DND-41 (cell line): ENCODE results near the gene CYP2A13.
"Not testable (repeated sequence)": the region's sequence is repeated elsewhere in the genome, so short reads cannot be mapped to it uniquely, and the experiment has no call there.

Source experiments
- ATAC-seq: fragments of 200-7000 bp; cut with Tn5 transposase; 3 replicates; pipeline ENCODE4 v1.9.1; 2021; ENCODE audit warnings: low read depth; ENCODE audit not compliant: insufficient read depth
- DNase-seq: peaks from one replicate; pipeline ENCODE4 v3.0.0-alpha.2; 2020
- H2AFZ ChIP-seq: 2 replicates; pipeline ENCODE4 v1.6.0; 2012; ENCODE audit warnings: low read depth, low read length
- H3K27ac ChIP-seq: 2 replicates; pipeline ENCODE4 v1.5.1; 2012; ENCODE audit warnings: low read length, inconsistent platforms
- H3K27me3 ChIP-seq: fragments of 200-600 bp; sonication (generic); 2 replicates; pipeline ENCODE4 v1.6.0; 2012; ENCODE audit warnings: low read length, mild to moderate bottlenecking, inconsistent platforms; ENCODE audit not compliant: insufficient read depth, poor library complexity
- H3K36me3 ChIP-seq: 2 replicates; pipeline ENCODE4 v1.5.1; 2012; ENCODE audit warnings: low read length, inconsistent platforms; ENCODE audit not compliant: insufficient read depth
- H3K4me1 ChIP-seq: 2 replicates; pipeline ENCODE4 v1.5.1; 2012; ENCODE audit warnings: mild to moderate bottlenecking, low read length; ENCODE audit not compliant: insufficient read depth
- H3K4me2 ChIP-seq: 2 replicates; pipeline ENCODE4 v1.6.0; 2012; ENCODE audit warnings: mild to moderate bottlenecking, moderate library complexity, low read length, inconsistent platforms; ENCODE audit not compliant: insufficient read depth
- H3K4me3 ChIP-seq, 2 experiments: fragments of 200-600 bp in 1 of 2; shearing (Covaris generic) in 1 of 2; 2 replicates each; pipeline ENCODE4 v1.5.1; 2012 to 2016; ENCODE audit warnings: inconsistent platforms in 2 of 2, low read length in 2 of 2, mild to moderate bottlenecking in 2 of 2, low read depth in 1 of 2, moderate library complexity in 1 of 2
- H3K79me2 ChIP-seq: 2 replicates; pipeline ENCODE4 v1.6.0; 2012; ENCODE audit warnings: low read length, inconsistent platforms; ENCODE audit not compliant: insufficient read depth
- H3K9ac ChIP-seq: 2 replicates; pipeline ENCODE4 v1.6.0; 2012; ENCODE audit warnings: low read depth, mild to moderate bottlenecking, inconsistent platforms, low read length, moderate library complexity
- H3K9me3 ChIP-seq: 2 replicates; pipeline ENCODE4 v1.5.1; 2012; ENCODE audit warnings: low read length, moderate library complexity, mild to moderate bottlenecking, inconsistent platforms; ENCODE audit not compliant: insufficient read depth, severe bottlenecking
- H4K20me1 ChIP-seq: 2 replicates; pipeline ENCODE4 v1.6.0; 2012; ENCODE audit warnings: low read length; ENCODE audit not compliant: insufficient read depth
- CTCF ChIP-seq: IDR thresholded peaks from 2 replicates; pipeline ENCODE4 v1.5.1; 2012; ENCODE audit warnings: borderline replicate concordance, low read length, moderate library complexity, mild to moderate bottlenecking; ENCODE audit not compliant: poor library complexity, severe bottlenecking; ENCODE audit errors: extremely low read depth
- EZH2 ChIP-seq: IDR thresholded peaks from 3 replicates; pipeline ENCODE4 v1.6.1; 2012; ENCODE audit warnings: borderline replicate concordance, low read depth, mild to moderate bottlenecking, moderate library complexity, low read length, inconsistent platforms; ENCODE audit not compliant: severe bottlenecking

CYP2A13 gene

GRCh38 chr19:41116261-41116660, 28.0 kb downstream of the CYP2A13 start:
- no peaks in the 10 kb centered on the region for H4K20me1 ChIP-seq
- no peak overlapping the region for H3K4me2 ChIP-seq
- TF ChIP-seq CTCF = no peak
- no peak for TF ChIP-seq EZH2
- no peaks in the 10 kb centered on the region for H3K79me2 ChIP-seq
- H3K9me3 ChIP-seq = no peaks in the 10 kb centered on the region
- no peaks in the 10 kb centered on the region for H3K4me1 ChIP-seq
- H2AFZ ChIP-seq = no peak overlapping the region
- H3K9ac ChIP-seq = no peak overlapping the region
- no peaks in the 10 kb centered on the region for H3K27me3 ChIP-seq
- H3K4me3 ChIP-seq = no peak overlapping the region
- no peak for ATAC-seq
- DNase-seq = no peak
- H3K27ac ChIP-seq = no peak overlapping the region
- H3K36me3 ChIP-seq = no peaks in the 10 kb centered on the region

GRCh38 chr19:41120929-41121911, 33.0 kb downstream of the CYP2A13 start:
- H3K9ac ChIP-seq, H2AFZ ChIP-seq, H3K4me1 ChIP-seq, DNase-seq, H3K4me2 ChIP-seq, H3K36me3 ChIP-seq, H4K20me1 ChIP-seq, H3K4me3 ChIP-seq, H3K9me3 ChIP-seq, H3K27ac ChIP-seq, ATAC-seq, H3K79me2 ChIP-seq, H3K27me3 ChIP-seq: not testable (repeated sequence)

GRCh38 chr19:41122846-41123245, 34.6 kb downstream of the CYP2A13 start:
- not testable (repeated sequence) for H3K36me3 ChIP-seq, ATAC-seq

GRCh38 chr19:41123716-41124294, 35.6 kb downstream of the CYP2A13 start:
- Histone ChIP-seq H3K9ac (no peak overlapping the region), H3K79me2 (no peaks in the 10 kb centered on the region), H3K27ac (no peak overlapping the region), H3K36me3 (no peaks in the 10 kb centered on the region), H3K4me3 (no peak overlapping the region), H3K4me2 (no peak overlapping the region), H3K27me3 (no peaks in the 10 kb centered on the region), H3K4me1 (no peaks in the 10 kb centered on the region), H4K20me1 (no peaks in the 10 kb centered on the region), H2AFZ (no peak overlapping the region), H3K9me3 (no peaks in the 10 kb centered on the region)
- no peak for DNase-seq
- no peak for ATAC-seq
- TF ChIP-seq EZH2 = no peak
- TF ChIP-seq CTCF = no peak

More at GRCh38 chr19:41122846-41123245, 34.6 kb downstream of the CYP2A13 start:
- H3K4me3 ChIP-seq, H3K79me2 ChIP-seq, H3K4me2 ChIP-seq, H3K9me3 ChIP-seq, H3K4me1 ChIP-seq, H3K27me3 ChIP-seq, H3K27ac ChIP-seq, H3K9ac ChIP-seq, H2AFZ ChIP-seq, H4K20me1 ChIP-seq, DNase-seq: not testable (repeated sequence)
